HCT116 (cell line): ENCODE results near the gene SUCLG2. TPM values are rescaled to one million over a fixed set of nuclear protein-coding genes. Genes with fewer than 3 reads are reported as not detected.

Experiments used
- ATAC-seq: fragments of 200-7000 bp; cut with Tn5 transposase; 2 replicates; pipeline ENCODE4 v1.9.1; 2020; ENCODE audit warnings: mild to moderate bottlenecking, moderate library complexity
- BruUV-seq: library from RNA; stranded (reverse); fragments of 400-500 nt; replicated peaks from 2 replicates; lab custom pipeline; 2021; lab: Mats Ljungman, UMichigan
- CTCF ChIA-PET: fragments of 300-600 bp; sonication (Branson Sonifier 250); formaldehyde crosslinking; loops from one replicate; lab custom pipeline; 2021; ENCODE audit warnings: antibody characterized with exemption; lab: Charles Lee
- POLR2A ChIA-PET: fragments of 300-600, 350-600 bp; sonication (Branson Sonifier 250); formaldehyde crosslinking; loops from one replicate; lab custom pipeline; 2021; ENCODE audit warnings: antibody characterized with exemption; lab: Charles Lee
- RAD21 ChIA-PET, 2 experiments: fragments of 300-600 bp; sonication (Branson Sonifier 250); formaldehyde crosslinking; loops; one replicate each; lab custom pipeline; 2023; ENCODE audit warnings: low total read pairs in 2 of 2; ENCODE audit not compliant: uncharacterized antibody in 2 of 2, unreplicated experiment in 2 of 2, low non-redundant PET in 1 of 2; lab: Charles Lee
- DNase-seq: peaks from one replicate; pipeline ENCODE4 v3.0.0-alpha.2; 2010; ENCODE audit warnings: low read depth, low spot score
- H2AFZ ChIP-seq: fragments of 200-600 bp; shearing (Covaris generic), sonication (generic); 2 replicates; pipeline ENCODE4 v1.6.1; 2017; ENCODE audit warnings: low read depth, mixed run types, mixed read lengths, antibody characterized with exemption, low read length; ENCODE audit not compliant: poor library complexity, severe bottlenecking
- H3K27ac ChIP-seq: 2 replicates; pipeline ENCODE4 v1.5.1; 2012; ENCODE audit warnings: low read depth, low read length
- H3K27me3 ChIP-seq: fragments of 200-600 bp; sonication (generic); 2 replicates; pipeline ENCODE4 v1.6.1; 2016; ENCODE audit warnings: mixed run types, low read length, mixed read lengths; ENCODE audit not compliant: insufficient read depth
- H3K36me3 ChIP-seq, 2 experiments: fragments of 200-500 bp in 1 of 2; fragments of 200-600 bp in 1 of 2; sonication (Bioruptor generic) in 1 of 2; sonication (generic) in 1 of 2; 2 replicates each; pipeline versions ENCODE4 v1.5.1 to v1.6.1; 2014 to 2016; ENCODE audit warnings: low read length in 2 of 2, inconsistent platforms in 1 of 2, mixed read lengths in 1 of 2, mixed run types in 1 of 2; ENCODE audit not compliant: insufficient read depth in 2 of 2, control insufficient read depth in 1 of 2
- H3K4me1 ChIP-seq, 2 experiments: fragments of 200-600 bp in 1 of 2; sonication (generic) in 1 of 2; 2 replicates each; pipeline versions ENCODE4 v1.5.1 to v1.6.1; 2012 to 2017; ENCODE audit warnings: low read length in 2 of 2, inconsistent platforms in 1 of 2, mild to moderate bottlenecking in 1 of 2, mixed read lengths in 1 of 2, mixed run types in 1 of 2, moderate library complexity in 1 of 2; ENCODE audit not compliant: insufficient read depth in 2 of 2, control insufficient read depth in 1 of 2
- H3K4me2 ChIP-seq: fragments of 200-600 bp; sonication (generic); 2 replicates; pipeline ENCODE4 v1.6.1; 2017; ENCODE audit warnings: mixed run types, low read length, mixed read lengths
- H3K4me3 ChIP-seq, 2 experiments: fragments of 200-600 bp in 1 of 2; sonication (generic) in 1 of 2; replicated peaks in 1 of 2; 2 replicates each; pipeline ENCODE4 v1.5.1; 2011 to 2016; ENCODE audit warnings: low read length in 2 of 2, control low read depth in 1 of 2, low read depth in 1 of 2, mild to moderate bottlenecking in 1 of 2, mixed read lengths in 1 of 2, mixed run types in 1 of 2
- H3K79me2 ChIP-seq: fragments of 200-600 bp; sonication (generic); 2 replicates; pipeline ENCODE4 v1.6.1; 2017; ENCODE audit warnings: mild to moderate bottlenecking, mixed run types, low read length, moderate library complexity, mixed read lengths; ENCODE audit not compliant: insufficient read depth
- H3K9ac ChIP-seq: fragments of 200-600 bp; sonication (generic); 2 replicates; pipeline ENCODE4 v1.6.1; 2016; ENCODE audit warnings: low read length, mixed read lengths
- H3K9me2 ChIP-seq: fragments of 200-600 bp; sonication (generic), shearing (Covaris generic); 2 replicates; pipeline ENCODE4 v1.6.1; 2017; ENCODE audit warnings: mixed run types, mild to moderate bottlenecking, moderate library complexity; ENCODE audit not compliant: insufficient read depth
- H3K9me3 ChIP-seq, 2 experiments: fragments of 200-500 bp in 1 of 2; fragments of 200-600 bp in 1 of 2; sonication (Bioruptor generic) in 1 of 2; sonication (generic) in 1 of 2; 2 replicates each; pipeline ENCODE4 v1.6.1; 2014 to 2017; ENCODE audit warnings: low read length in 2 of 2, mixed read lengths in 2 of 2, inconsistent platforms in 1 of 2, low read depth in 1 of 2, mild to moderate bottlenecking in 1 of 2, mixed run types in 1 of 2, moderate library complexity in 1 of 2; ENCODE audit not compliant: control insufficient read depth in 1 of 2, insufficient read depth in 1 of 2
- H4K20me1 ChIP-seq: fragments of 200-600 bp; sonication (generic), shearing (Covaris generic); 2 replicates; pipeline ENCODE4 v1.6.1; 2017; ENCODE audit warnings: mixed run types, mild to moderate bottlenecking, moderate library complexity; ENCODE audit not compliant: insufficient read depth
- CBX3 ChIP-seq: IDR thresholded peaks from 2 replicates; pipeline ENCODE4 v1.6.1; 2012; ENCODE audit warnings: low read depth
- EZH2phosphoT487 ChIP-seq: fragments of 200-600 bp; IDR thresholded peaks from 2 replicates; pipeline ENCODE4 v1.6.1; 2018; ENCODE audit warnings: antibody characterized with exemption, borderline replicate concordance
- JUND ChIP-seq: IDR thresholded peaks from 2 replicates; pipeline ENCODE4 v1.6.1; 2012
- POLR2A ChIP-seq: IDR thresholded peaks from 2 replicates; pipeline ENCODE4 v1.7.0; 2011; ENCODE audit warnings: borderline replicate concordance; ENCODE audit not compliant: insufficient read depth, insufficient read length; ENCODE audit errors: extremely low read depth
- POLR2AphosphoS5 ChIP-seq: IDR thresholded peaks from 2 replicates; pipeline ENCODE4 v1.6.1; 2011; ENCODE audit warnings: mild to moderate bottlenecking, low read depth, low read length, moderate library complexity
- SP1 ChIP-seq: IDR thresholded peaks from 2 replicates; pipeline ENCODE4 v1.6.1; 2012; ENCODE audit warnings: low read depth
- SRF ChIP-seq: IDR thresholded peaks from 2 replicates; pipeline ENCODE4 v1.6.1; 2012; ENCODE audit warnings: low read depth
- ZNF274 ChIP-seq: fragments of 200-500 bp; sonication (Bioruptor generic); IDR thresholded peaks from 2 replicates; pipeline ENCODE4 v1.6.1; 2014; ENCODE audit warnings: mild to moderate bottlenecking, low read depth, low read length, inconsistent platforms
- intact Hi-C: fragments of 100-400 bp; cut with micrococcal nuclease; formaldehyde crosslinking; loops from 2 replicates; pipeline ENCODE4 v1.10.0; 2022
- total RNA-seq: library from RNA; stranded (reverse); gene quantifications from one replicate; pipeline ENCODE4 v1.2.1, GENCODE V29; 2021; ENCODE audit not compliant: unreplicated experiment
- TF ChIP-seq, protein P1 (sequence below): IDR thresholded peaks from 2 replicates; pipeline ENCODE4 v1.6.1; 2012
- TF ChIP-seq, protein P2 (sequence below), 3 experiments: fragments of 200-600 bp in 1 of 3; sonication (generic) in 1 of 3; IDR thresholded peaks in 2 of 3; conservative IDR thresholded peaks in 1 of 3; 2 replicates each; pipeline ENCODE4 v1.5.1; 2012 to 2017; ENCODE audit warnings: low read depth in 2 of 3, low read length in 2 of 3, antibody characterized with exemption in 1 of 3, borderline replicate concordance in 1 of 3, control low read depth in 1 of 3, mild to moderate bottlenecking in 1 of 3, mixed read lengths in 1 of 3, mixed run types in 1 of 3, moderate library complexity in 1 of 3; ENCODE audit not compliant: insufficient read depth in 1 of 3
- TF ChIP-seq, protein P3 (sequence below): IDR thresholded peaks from 2 replicates; pipeline ENCODE4 v1.6.1; 2012; ENCODE audit warnings: low read depth

SUCLG2 gene
- total RNA-seq, 1 experiment from 2014 or later: 49.2 TPM

DNA sequence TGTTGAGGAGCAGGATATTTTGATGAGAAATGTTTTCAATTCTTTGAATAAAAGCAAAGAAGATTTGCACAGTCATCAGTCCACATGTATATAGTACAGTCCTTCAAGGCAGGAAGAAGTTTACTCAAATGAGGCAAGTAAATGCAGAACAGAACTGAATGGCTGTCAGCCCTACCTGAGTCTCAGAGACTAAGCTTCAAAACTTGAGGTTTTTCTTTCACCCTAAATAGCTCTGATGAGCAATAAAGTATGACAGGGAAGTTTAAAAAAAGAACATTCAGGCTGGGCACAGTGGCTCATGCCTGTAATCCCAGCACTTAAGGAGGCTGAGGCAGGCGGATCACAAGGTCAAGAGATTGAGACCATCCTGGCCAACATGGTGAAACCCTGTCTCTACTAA, 232.5 kb downstream of the SUCLG2 start:
- H3K27me3 ChIP-seq: no peaks in the 10 kb centered on the region
- TF ChIP-seq JUND: no peak
- no peak for TF ChIP-seq SRF
- TF ChIP-seq ZNF274: no peak
- TF ChIP-seq, protein P1, sequence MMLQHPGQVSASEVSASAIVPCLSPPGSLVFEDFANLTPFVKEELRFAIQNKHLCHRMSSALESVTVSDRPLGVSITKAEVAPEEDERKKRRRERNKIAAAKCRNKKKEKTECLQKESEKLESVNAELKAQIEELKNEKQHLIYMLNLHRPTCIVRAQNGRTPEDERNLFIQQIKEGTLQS: no peak
- TF ChIP-seq POLR2A: no peak
- no peak for TF ChIP-seq SP1
- TF ChIP-seq, protein P2, sequence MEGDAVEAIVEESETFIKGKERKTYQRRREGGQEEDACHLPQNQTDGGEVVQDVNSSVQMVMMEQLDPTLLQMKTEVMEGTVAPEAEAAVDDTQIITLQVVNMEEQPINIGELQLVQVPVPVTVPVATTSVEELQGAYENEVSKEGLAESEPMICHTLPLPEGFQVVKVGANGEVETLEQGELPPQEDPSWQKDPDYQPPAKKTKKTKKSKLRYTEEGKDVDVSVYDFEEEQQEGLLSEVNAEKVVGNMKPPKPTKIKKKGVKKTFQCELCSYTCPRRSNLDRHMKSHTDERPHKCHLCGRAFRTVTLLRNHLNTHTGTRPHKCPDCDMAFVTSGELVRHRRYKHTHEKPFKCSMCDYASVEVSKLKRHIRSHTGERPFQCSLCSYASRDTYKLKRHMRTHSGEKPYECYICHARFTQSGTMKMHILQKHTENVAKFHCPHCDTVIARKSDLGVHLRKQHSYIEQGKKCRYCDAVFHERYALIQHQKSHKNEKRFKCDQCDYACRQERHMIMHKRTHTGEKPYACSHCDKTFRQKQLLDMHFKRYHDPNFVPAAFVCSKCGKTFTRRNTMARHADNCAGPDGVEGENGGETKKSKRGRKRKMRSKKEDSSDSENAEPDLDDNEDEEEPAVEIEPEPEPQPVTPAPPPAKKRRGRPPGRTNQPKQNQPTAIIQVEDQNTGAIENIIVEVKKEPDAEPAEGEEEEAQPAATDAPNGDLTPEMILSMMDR (IDR thresholded peaks at IDR 0.05 in 2 of 3, conservative IDR thresholded peaks at IDR 0.05 in 1 of 3; ENCODE audit: borderline replicate concordance in 1 of 3, insufficient read depth in 1 of 3, low read depth in 2 of 3, low read length in 2 of 3): no peak
- no peak for TF ChIP-seq POLR2AphosphoS5
- TF ChIP-seq, protein P3, sequence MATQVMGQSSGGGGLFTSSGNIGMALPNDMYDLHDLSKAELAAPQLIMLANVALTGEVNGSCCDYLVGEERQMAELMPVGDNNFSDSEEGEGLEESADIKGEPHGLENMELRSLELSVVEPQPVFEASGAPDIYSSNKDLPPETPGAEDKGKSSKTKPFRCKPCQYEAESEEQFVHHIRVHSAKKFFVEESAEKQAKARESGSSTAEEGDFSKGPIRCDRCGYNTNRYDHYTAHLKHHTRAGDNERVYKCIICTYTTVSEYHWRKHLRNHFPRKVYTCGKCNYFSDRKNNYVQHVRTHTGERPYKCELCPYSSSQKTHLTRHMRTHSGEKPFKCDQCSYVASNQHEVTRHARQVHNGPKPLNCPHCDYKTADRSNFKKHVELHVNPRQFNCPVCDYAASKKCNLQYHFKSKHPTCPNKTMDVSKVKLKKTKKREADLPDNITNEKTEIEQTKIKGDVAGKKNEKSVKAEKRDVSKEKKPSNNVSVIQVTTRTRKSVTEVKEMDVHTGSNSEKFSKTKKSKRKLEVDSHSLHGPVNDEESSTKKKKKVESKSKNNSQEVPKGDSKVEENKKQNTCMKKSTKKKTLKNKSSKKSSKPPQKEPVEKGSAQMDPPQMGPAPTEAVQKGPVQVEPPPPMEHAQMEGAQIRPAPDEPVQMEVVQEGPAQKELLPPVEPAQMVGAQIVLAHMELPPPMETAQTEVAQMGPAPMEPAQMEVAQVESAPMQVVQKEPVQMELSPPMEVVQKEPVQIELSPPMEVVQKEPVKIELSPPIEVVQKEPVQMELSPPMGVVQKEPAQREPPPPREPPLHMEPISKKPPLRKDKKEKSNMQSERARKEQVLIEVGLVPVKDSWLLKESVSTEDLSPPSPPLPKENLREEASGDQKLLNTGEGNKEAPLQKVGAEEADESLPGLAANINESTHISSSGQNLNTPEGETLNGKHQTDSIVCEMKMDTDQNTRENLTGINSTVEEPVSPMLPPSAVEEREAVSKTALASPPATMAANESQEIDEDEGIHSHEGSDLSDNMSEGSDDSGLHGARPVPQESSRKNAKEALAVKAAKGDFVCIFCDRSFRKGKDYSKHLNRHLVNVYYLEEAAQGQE: no peak
- no peak for TF ChIP-seq CBX3
- no peak for TF ChIP-seq EZH2phosphoT487
- TF ChIP-seq, all 23 proteins: peak for 0
- H3K9me3 ChIP-seq: no peaks in the 10 kb centered on the region
- no peak for DNase-seq
- ChIA-PET RAD21 (no interaction called here), CTCF (no interaction called here), POLR2A (no interaction called here)
- no peak overlapping the region for H2AFZ ChIP-seq
- H3K9me2 ChIP-seq: no peaks in the 10 kb centered on the region
- intact Hi-C loops: no loop called here
- ATAC-seq: no peak
- H4K20me1 ChIP-seq: no peaks in the 10 kb centered on the region
- H3K36me3 ChIP-seq: no peaks in the 10 kb centered on the region
- no peak overlapping the region for H3K4me2 ChIP-seq
- no TSS peak for BruUV-seq
- no peaks in the 10 kb centered on the region for H3K79me2 ChIP-seq
- no peak overlapping the region for H3K27ac ChIP-seq
- H3K9ac ChIP-seq: no peak overlapping the region
- no peaks in the 10 kb centered on the region for H3K4me1 ChIP-seq
- H3K4me3 ChIP-seq: no peak overlapping the region
